ENCODE measurements around the gene ZNG1A.
"Not testable (repeated sequence)": the region's sequence is repeated elsewhere in the genome, so short reads cannot be mapped to it uniquely, and the experiment has no call there.

ZNG1A gene

DNA sequence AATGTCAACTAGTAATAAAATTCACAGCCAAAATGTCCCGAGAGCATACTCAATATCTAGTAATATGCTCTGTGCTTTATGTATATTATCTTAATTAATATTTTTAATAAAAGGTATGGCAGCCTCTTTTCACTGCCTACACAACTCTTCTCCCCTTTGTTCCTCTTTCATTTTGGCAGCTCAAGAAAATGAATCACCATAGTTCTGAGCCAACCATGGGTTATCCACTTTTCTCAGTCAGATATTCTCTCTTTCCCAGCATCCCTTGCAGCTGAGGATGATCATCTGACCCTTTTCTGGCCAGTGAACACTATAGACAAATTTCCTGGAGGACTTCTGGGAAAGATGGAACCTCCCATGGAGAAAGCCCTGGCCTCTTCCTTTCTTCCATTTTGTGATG is 27.6 kb upstream of the ZNG1A start:
- no peak for DNase-seq
- Histone ChIP-seq H3K27me3 (ENCODE audit: insufficient read depth, low read depth, severe bottlenecking) (no peaks in the 10 kb centered on the region), H3K9me3 (ENCODE audit: severe bottlenecking) (no peaks in the 10 kb centered on the region)

DNA sequence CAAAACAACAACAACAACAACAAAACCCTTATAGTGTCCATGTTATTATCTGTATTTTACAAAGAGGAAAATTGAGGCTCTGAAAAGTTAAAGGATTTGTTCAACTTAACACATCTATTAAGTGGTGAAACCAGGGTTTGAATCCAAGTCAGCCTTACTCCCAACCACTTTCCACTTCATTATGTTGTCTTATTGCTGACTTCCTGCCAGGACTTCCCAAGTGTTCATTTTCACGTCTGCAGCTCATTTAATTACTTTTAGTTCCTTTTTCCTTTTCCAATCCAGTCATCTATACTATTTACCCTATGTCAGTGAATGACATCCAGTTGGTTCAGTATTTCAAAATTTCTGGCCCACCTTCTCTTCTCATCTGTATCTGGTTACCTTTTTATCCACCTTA is 20.7 kb upstream of the ZNG1A start:
- H3K4me3 ChIP-seq (ENCODE audit: low read depth, low read length); DNase-seq; H3K27me3 ChIP-seq (ENCODE audit: insufficient read depth, low read depth, severe bottlenecking); H3K9me3 ChIP-seq (ENCODE audit: severe bottlenecking); H3K27ac ChIP-seq; H3K36me3 ChIP-seq: not testable (repeated sequence)

More for the DNA sequence above, 27.6 kb upstream of the ZNG1A start:
- Histone ChIP-seq H3K27ac (no peak overlapping the region), H3K36me3 (no peaks in the 10 kb centered on the region; the same call in 1 of the 2 replicates), H3K4me3 (ENCODE audit: low read depth, low read length) (no peak overlapping the region)
- TF ChIP-seq, protein P1, sequence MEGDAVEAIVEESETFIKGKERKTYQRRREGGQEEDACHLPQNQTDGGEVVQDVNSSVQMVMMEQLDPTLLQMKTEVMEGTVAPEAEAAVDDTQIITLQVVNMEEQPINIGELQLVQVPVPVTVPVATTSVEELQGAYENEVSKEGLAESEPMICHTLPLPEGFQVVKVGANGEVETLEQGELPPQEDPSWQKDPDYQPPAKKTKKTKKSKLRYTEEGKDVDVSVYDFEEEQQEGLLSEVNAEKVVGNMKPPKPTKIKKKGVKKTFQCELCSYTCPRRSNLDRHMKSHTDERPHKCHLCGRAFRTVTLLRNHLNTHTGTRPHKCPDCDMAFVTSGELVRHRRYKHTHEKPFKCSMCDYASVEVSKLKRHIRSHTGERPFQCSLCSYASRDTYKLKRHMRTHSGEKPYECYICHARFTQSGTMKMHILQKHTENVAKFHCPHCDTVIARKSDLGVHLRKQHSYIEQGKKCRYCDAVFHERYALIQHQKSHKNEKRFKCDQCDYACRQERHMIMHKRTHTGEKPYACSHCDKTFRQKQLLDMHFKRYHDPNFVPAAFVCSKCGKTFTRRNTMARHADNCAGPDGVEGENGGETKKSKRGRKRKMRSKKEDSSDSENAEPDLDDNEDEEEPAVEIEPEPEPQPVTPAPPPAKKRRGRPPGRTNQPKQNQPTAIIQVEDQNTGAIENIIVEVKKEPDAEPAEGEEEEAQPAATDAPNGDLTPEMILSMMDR (IDR thresholded peaks at IDR 0.05; ENCODE audit: low read depth, low read length): no peak

DNA sequence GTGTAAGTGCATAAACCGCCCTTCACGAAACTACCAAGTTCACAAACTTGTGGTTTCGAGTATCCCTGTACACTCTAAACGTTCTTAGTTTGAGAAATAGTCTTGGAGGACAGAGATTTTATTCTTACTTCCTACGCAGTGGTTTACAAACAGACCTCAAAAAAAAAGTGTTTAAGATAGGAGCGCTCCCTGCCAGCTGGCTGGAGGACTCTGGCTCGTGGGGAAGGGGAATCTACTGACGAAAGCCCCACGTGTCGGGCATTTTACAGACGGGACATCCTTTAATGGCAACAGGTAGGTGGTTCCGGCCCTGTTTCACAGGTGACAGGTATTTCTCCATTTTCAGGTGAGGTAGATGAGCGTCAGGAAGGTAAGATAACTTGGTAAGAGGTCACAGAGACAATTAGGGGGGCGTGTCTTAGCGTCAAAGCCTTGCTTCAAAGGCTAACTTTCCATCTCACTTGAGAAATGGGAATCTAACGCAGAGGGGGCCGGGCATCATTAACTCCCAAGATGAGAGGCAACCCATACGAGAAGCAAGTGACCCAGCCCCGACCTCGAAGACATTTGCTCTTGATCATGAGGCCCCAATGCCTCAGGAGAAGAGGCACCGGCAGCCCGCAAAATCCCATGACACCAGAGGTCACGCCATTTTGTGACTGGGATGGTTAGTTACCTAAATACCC is 573 bp downstream of the ZNG1A start:
- DNase-seq; H3K27me3 ChIP-seq (ENCODE audit: insufficient read depth, low read depth, severe bottlenecking); H3K9me3 ChIP-seq (ENCODE audit: severe bottlenecking); H3K36me3 ChIP-seq: not testable (repeated sequence)
- peak overlapping the region; percentile 45 for H3K4me3 ChIP-seq (ENCODE audit: low read depth, low read length)
- H3K27ac ChIP-seq: peak overlapping the region; percentile 52

DNA sequence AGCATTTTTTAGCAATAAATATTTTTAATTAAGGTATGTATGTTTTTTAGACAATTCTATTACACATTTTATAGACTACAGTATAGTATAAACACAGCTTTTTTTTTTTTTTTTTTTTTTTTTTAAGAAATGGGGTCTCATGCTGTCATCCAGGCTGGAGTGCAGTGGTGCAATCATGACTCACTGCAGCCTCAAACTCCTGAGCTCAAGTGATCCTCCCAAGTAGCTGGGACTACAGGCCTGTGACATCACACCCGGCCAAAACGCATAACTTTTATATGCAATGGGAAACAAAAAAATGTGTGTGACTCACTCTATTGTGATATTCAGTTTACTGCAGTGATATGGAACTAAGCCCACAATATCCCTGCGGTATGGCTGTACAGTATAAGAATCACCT is 9.1 kb downstream of the ZNG1A start:
- not testable (repeated sequence) for H3K27me3 ChIP-seq (ENCODE audit: insufficient read depth, low read depth, severe bottlenecking); H3K9me3 ChIP-seq (ENCODE audit: severe bottlenecking); DNase-seq; H3K4me3 ChIP-seq (ENCODE audit: low read depth, low read length); H3K36me3 ChIP-seq; H3K27ac ChIP-seq

DNA sequence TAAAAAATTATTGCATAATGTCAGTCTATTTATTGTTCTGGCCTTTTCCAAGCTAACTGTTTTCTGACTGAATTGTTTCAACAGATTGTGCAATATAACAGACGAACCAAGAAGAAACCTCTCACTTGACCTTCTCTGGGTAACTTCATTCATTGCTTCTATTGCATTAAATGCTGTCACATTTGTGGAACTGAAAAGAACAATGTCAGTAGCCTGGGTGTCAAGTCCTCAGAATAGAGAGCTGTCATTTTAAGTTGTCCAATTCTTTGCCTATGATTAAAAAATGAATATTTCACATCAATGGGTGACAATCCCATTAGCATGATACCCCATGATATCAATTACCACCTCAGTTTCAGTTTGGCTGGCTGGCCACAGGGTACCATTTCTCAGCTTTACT is 19.0 kb downstream of the ZNG1A start:
- not testable (repeated sequence) for H3K36me3 ChIP-seq; H3K4me3 ChIP-seq (ENCODE audit: low read depth, low read length); DNase-seq; H3K27ac ChIP-seq; H3K9me3 ChIP-seq (ENCODE audit: severe bottlenecking); H3K27me3 ChIP-seq (ENCODE audit: insufficient read depth, low read depth, severe bottlenecking)

DNA sequence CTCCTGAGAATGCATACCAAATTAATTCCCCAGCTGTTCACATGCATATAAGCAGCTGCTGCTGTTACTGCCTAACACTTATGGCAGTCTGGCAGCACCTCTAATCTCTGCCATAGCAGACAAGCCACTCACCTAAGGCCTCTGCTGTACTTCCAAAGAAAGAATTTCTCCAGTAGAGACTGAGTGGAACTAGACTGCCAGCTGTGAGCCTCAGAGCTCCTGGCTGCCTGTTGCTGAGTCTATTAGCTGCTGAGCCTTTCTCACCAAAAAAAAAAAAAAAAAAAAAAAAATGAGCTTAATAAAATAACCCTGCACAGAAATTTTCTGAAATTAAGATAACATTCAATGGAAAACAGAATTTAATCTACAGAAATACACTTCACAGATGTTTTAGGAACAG is 27.7 kb downstream of the ZNG1A start:
- not testable (repeated sequence) for H3K27me3 ChIP-seq (ENCODE audit: insufficient read depth, low read depth, severe bottlenecking); DNase-seq

DNA sequence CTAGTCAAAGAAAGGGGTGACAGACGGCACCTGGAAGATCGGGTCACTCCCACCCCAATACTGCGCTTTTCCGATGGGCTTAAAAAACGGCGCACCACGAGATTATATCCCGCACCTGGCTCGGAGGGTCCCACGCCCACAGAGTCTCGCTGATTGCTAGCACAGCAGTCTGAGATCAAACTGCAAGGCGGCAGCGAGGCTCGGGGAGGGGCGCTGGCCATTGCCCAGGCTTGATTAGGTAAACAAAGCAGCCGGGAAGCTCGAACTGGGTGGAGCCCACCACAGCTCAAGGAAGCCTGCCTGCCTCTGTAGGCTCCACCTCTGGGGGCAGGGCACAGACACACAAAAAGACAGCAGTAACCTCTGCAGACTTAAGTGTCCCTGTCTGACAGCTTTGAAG is 39.0 kb downstream of the ZNG1A start:
- H3K27ac ChIP-seq; DNase-seq; H3K4me3 ChIP-seq (ENCODE audit: low read depth, low read length): not testable (repeated sequence)

More for the DNA sequence above, 27.7 kb downstream of the ZNG1A start:
- not testable (repeated sequence) for H3K27ac ChIP-seq; H3K36me3 ChIP-seq; H3K4me3 ChIP-seq (ENCODE audit: low read depth, low read length); H3K9me3 ChIP-seq (ENCODE audit: severe bottlenecking)

DNA sequence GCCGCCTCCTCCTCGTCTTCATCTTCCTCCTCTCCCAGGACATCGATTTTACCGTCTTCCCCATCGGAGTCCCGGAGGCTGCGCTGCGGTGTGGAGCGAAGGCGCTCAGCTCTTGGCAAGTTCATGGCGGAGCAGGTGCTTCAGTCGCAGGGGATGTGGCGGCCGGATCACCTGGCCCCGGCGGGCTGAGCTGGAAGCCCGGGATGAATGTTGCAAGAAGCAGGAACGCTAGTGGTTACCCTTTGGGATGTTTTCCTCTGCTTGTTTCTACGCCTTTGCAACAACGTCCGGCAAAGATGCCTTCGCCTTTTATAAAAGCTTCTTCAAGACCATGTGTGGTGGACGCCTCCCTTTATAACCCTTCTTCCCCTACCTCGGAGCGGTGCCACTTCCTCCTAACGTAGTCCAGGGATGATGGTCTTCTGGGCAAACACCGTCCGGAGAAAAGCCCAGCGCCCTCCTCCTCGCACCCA is 60.8 kb downstream of the ZNG1A start, which contains the start of gene FOXD4:
Gene FOXD4 (minus strand): TSS at position 423 of the 473 bp plus-strand sequence. CDS start 298 bp downstream, at position 125.
- H3K4me3 ChIP-seq (ENCODE audit: low read depth, low read length); H3K9me3 ChIP-seq (ENCODE audit: severe bottlenecking); H3K36me3 ChIP-seq; DNase-seq; H3K27me3 ChIP-seq (ENCODE audit: insufficient read depth, low read depth, severe bottlenecking); H3K27ac ChIP-seq: not testable (repeated sequence)

More for the DNA sequence above, 39.0 kb downstream of the ZNG1A start:
- not testable (repeated sequence) for H3K36me3 ChIP-seq; H3K27me3 ChIP-seq (ENCODE audit: insufficient read depth, low read depth, severe bottlenecking); H3K9me3 ChIP-seq (ENCODE audit: severe bottlenecking)

DNA sequence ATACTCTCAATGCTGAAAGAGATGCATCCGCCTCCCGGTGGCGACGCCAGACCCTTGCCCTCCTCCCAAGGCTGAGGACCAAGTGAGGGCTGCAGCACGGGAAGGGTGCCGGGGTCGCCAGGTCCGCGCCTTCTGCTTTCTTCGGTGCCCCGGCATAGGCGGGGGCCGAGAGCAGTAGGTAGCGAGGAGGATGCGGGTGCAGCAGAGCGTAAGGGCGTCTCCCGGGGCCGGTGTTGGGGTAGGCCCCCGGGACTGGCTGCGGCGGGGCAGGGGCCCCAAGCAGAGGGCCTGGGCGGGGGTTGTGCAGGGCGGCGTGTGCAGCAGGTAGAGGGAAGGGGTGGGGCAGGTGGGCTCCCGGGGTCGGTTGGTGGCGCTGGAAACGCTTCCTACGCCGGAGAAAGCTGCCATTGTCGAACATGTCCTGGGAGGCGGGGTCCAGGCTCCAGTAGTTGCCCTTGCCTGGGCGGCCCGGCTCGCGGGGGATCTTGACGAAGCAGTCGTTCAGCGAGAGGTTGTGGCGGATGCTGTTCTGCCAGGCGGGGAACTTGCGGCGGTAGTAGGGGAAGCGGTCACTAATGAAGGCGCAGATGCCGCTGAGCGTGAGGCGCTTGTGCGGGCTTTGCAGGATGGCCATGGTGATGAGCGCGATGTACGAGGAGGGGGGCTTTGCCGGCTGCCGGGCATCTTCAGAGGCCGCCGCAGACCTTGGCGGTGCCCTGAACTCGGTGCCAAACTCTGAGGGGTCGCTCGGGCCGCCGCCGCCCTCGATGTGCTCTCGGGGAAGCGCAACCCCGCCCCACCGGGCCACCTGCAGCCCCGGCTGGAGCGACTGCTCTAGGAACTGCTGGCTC is 61.5 kb downstream of the ZNG1A start:
- not testable (repeated sequence) for H3K27ac ChIP-seq; H3K27me3 ChIP-seq (ENCODE audit: insufficient read depth, low read depth, severe bottlenecking); H3K36me3 ChIP-seq; H3K4me3 ChIP-seq (ENCODE audit: low read depth, low read length); DNase-seq; H3K9me3 ChIP-seq (ENCODE audit: severe bottlenecking)

DNA sequence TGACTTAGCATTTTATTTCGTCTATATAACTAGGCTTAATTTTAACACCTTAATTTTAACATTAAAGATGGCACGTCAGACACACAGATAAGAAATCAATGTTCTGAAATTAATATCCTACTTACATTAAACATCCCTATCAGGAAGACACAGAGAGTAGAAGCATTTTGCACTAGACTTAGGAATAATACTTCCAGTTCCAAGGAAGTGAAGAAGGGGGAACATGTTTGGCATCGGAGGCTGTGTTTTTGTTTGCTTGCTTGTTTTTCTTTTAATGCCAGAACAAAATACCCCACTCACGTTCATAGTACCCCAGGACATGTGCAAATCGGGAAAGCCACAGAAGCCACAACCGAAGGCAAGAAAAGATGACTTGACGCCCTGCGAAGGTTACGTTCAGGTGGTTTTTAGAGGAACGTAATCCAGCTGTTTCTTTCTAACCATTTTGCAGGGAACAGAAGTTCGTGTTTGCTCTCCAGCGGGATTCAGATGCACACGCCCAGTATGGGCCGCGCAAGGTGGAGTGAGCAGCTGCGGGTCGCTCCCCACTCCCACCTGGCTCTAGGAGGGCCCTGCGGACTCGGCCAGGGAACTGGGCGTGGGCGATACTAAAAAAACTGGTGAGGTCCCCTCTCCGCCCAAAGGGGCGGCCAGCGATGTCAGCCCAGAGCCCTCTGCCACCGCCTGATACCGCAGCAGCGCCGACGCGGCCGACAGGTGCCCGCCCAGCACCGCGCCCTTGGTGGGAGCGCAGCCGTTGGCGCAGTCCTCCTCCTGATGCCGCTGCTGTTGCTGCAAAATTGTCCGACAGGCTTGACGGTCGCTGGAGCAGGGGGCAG is 62.4 kb downstream of the ZNG1A start:
- not testable (repeated sequence) for H3K4me3 ChIP-seq (ENCODE audit: low read depth, low read length); H3K27ac ChIP-seq; H3K36me3 ChIP-seq; H3K9me3 ChIP-seq (ENCODE audit: severe bottlenecking); DNase-seq; H3K27me3 ChIP-seq (ENCODE audit: insufficient read depth, low read depth, severe bottlenecking)

DNA sequence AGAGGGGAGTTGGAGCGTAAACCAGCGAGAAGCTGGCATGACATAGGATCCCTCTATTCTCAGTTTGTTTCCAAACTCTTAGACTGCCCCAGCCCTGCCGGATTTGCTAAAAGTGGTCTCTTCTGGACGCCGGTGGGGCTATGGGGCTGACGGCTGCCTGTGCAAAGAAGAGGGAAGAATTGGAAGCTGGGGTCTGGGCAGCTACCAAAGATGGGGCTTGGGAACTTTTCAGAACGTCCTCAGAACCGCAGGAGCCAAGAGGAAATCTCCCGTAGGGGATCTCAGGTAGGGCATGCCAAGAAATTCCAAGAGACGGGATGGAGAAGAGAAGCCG is 63.8 kb downstream of the ZNG1A start:
- H3K4me3 ChIP-seq (ENCODE audit: low read depth, low read length); DNase-seq; H3K27ac ChIP-seq: not testable (repeated sequence)

DNA sequence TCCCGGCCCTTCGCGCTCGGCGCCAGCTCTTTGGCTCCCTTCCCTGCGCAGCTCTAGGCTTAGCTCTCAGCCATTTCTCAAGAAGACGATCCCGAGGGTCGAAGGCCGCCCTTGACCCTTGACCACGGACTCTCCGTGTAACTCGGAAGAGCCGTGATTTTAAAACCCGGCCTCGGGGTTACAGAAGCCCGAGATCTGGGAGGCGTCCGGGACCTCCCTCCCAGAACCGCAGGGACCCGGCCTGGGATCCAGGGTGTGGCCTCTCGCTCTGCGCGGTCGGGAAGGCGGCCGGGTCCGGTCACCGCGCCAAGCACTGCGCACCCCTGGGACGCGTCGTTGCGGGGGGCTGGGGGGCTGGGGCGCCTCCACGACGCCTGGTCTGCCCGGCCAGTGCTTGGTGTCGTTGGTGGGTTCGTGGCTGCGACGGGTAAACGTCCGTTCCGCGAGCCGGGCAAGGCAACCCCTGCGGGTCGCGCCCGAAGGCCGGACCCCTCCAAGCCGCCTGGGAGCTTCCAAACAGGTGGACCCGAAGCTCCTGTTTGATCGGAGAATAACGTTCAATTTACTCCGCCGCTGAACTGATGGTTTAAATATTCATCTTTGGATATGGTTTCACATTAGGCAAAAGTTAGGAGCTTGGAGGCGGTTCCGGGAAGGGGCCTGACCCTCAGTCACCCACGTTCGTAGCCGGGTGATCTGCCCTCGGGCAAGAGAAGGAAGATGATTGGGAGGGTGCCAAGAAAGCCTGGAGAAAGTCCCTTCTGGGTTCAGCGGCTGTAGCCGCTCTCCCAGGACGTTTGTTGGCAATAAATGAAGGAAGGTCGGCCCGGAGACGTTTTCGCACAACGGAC is 64.4 kb downstream of the ZNG1A start:
- H3K4me3 ChIP-seq (ENCODE audit: low read depth, low read length): peak overlapping the region; percentile 67
- not testable (repeated sequence) for DNase-seq; H3K9me3 ChIP-seq (ENCODE audit: severe bottlenecking); H3K36me3 ChIP-seq; H3K27me3 ChIP-seq (ENCODE audit: insufficient read depth, low read depth, severe bottlenecking); H3K27ac ChIP-seq

More for the DNA sequence above, 63.8 kb downstream of the ZNG1A start:
- not testable (repeated sequence) for H3K9me3 ChIP-seq (ENCODE audit: severe bottlenecking); H3K27me3 ChIP-seq (ENCODE audit: insufficient read depth, low read depth, severe bottlenecking); H3K36me3 ChIP-seq
